ENCODE results near the gene D2HGDH. TPM values are rescaled to one million over a fixed set of nuclear protein-coding genes. Genes with fewer than 3 reads are reported as not detected.
A peak's percentile ranks its signal among the peaks of the same experiment; 100 is the strongest.
"Not testable (repeated sequence)": the region's sequence is repeated elsewhere in the genome, so short reads cannot be mapped to it uniquely, and the experiment has no call there.

Gene D2HGDH
- total and polyA plus RNA-seq, 2 of the 13 experiments (the other 11 are each of a cell fraction or from before 2014, with no cell fraction given), result 19.2 to 20.3 TPM

DNA sequence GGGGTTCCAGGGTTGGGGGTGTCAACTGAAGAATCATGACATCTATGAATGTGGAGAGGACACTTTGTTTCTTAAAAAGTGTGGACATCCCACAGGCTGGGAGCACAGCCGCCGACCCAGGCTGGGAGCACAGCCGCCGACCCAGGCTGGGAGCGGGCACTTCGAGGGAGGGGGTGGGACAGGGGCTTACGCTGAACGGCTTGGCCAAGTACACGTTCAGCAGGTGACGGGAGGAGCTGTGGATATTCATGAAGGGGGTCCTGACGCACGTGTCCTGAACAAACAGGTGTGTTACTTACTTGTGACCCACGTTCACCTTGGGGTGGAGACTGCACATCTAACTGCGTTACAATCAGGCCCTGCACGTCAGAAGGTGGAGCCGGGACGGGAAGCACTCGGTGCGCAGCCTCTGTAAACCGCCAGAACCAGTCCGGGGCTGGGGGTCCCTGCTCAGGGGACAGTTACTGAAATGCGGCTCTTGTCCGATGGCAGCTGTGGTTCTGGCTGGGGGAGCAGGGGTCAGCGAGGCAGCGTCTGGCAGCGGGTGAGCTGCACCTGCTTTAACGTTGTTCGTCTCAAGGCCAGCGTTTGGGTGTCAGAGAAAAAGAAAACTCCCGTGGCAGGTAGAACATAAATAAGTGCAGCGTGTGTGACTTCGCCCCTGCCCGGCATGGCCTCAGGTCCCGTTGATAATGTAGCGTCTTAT is 65.9 kb downstream of the D2HGDH start:
- H3K36me3 ChIP-seq (replicated peaks in 1 of 2; ENCODE audit: control insufficient read depth in 1 of 2, insufficient read depth in 2 of 2, low read length in 2 of 2); H3K27ac ChIP-seq (ENCODE audit: extremely low read length, insufficient read depth, low read length); H4K20me1 ChIP-seq (ENCODE audit: insufficient read depth, low read length); H3K27me3 ChIP-seq (ENCODE audit: control insufficient read depth in 1 of 2, insufficient read depth in 2 of 2, low read length in 2 of 2); FAIRE-seq; ATAC-seq; BruUV-seq (replicated peaks); H3K79me2 ChIP-seq (ENCODE audit: insufficient read depth, low read length); DNase-seq (ENCODE audit: low spot score); CTCF ChIA-PET (ENCODE audit: low intra/inter-chr PET ratio, low total read pairs); in situ Hi-C loops (cut with HindIII; ENCODE audit: extremely low pct_ligation_motif_present, low pct_unique_long_range_greater_than_20kb); H3K9me3 ChIP-seq (ENCODE audit: low read length); H3K9ac ChIP-seq (ENCODE audit: insufficient read depth, low read depth, low read length); H3K4me3 ChIP-seq (replicated peaks in 1 of 3; ENCODE audit: insufficient read depth in 1 of 3, low read depth in 2 of 3, low read length in 3 of 3); H2AFZ ChIP-seq (ENCODE audit: low read length): not testable (repeated sequence)
- intact Hi-C loops (cut with micrococcal nuclease; ENCODE audit: unreplicated experiment), result loop anchor here (5.0 kb wide), 1 partner anchor 973 kb away; no protein-coding TSS in a partner anchor
- 93% methylated on average over 35 of the region's 35 CpGs for WGBS (ENCODE audit: low lambda C conversion rate)
- peak overlapping the region; percentile 69; the same call in 1 of the 2 replicates for H3K4me2 ChIP-seq (ENCODE audit: low read depth, low read length)
- peaks cover 31% of the 10 kb centered on the region for H3K4me1 ChIP-seq (ENCODE audit: insufficient read depth, low read length)
- POLR2A ChIA-PET, result interaction anchor here (1.5 to 2.2 kb wide), 2 partner anchors 29 kb away, joined by 5 to 8 read pairs; no protein-coding TSS in a partner anchor

DNA sequence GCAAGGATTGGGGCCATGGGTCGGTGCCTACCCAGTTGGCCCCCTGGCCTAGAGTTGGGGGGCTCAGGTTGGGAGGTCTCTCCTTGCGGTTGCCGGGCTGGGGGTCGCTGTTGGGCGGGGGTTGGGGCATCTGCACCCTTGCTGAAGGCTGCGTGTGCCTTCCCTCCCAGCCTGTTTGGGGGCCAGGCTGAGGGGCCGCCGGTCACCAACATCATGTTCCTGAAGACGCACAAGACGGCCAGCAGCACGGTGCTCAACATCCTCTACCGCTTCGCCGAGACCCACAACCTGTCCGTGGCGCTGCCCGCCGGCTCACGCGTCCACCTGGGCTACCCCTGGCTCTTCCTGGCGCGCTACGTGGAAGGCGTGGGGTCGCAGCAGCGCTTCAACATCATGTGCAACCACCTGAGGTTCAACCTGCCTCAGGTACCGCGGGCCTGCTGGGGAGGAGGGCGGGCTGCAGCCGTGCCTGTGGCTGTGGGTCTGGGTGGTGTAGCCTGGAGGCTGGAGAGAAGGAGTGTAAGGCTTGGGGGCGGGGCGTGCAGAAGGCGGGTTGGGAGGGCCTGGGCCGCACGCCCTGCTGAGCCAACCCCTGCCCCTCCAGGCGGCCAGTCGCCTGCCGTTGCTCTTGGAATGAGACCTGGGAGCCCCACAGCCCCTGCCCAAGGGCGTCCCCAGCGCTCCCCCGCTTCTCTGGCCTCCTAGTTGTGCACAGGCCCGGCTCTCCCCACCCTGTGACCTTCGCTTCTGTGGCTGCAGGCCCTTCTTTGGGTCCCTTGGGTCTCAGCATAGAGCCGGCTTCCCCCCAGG is 67.4 kb downstream of the D2HGDH start:
- ChIA-PET POLR2A (interaction anchor here (0.6 to 1.5 kb wide), 2 partner anchors 27 to 31 kb away, joined by 3 to 5 read pairs; no protein-coding TSS in a partner anchor), CTCF (ENCODE audit: low intra/inter-chr PET ratio, low total read pairs) (no interaction called here)
- H2AFZ ChIP-seq (ENCODE audit: low read length), result no peak overlapping the region
- WGBS (ENCODE audit: low lambda C conversion rate), result 93% methylated on average over 43 of the region's 44 CpGs
- H4K20me1 ChIP-seq (ENCODE audit: insufficient read depth, low read length), result no peaks in the 10 kb centered on the region
- no peak overlapping the region for H3K4me2 ChIP-seq (ENCODE audit: low read depth, low read length)
- FAIRE-seq, result no peak
- TF ChIP-seq RBFOX2 (IDR thresholded peaks at IDR 0.05; ENCODE audit: low read depth, low read length) (peak; percentile 52), STAG1 (CRISPR knock-in tag; IDR thresholded peaks at IDR 0.05) (no peak), AGO1 (IDR thresholded peaks at IDR 0.05; ENCODE audit: low read depth, low read length, poor library complexity, severe bottlenecking) (peak; percentile 79), HDAC6 (IDR thresholded peaks at IDR 0.05; ENCODE audit: low read depth, low read length) (no peak), ZNF160 (CRISPR knock-in tag; IDR thresholded peaks at IDR 0.05) (no peak), ZBTB38 (CRISPR knock-in tag; IDR thresholded peaks at IDR 0.05) (peak; percentile 55; the same call in 1 of the 2 replicates), NCOA5 (CRISPR knock-in tag; IDR thresholded peaks at IDR 0.05) (no peak), ZNF577 (CRISPR knock-in tag; IDR thresholded peaks at IDR 0.05; ENCODE audit: borderline replicate concordance, low read depth) (no peak), AKAP8 (CRISPR knock-in tag; IDR thresholded peaks at IDR 0.05) (peak; percentile 73; the same call in 1 of the 2 replicates), HOXA3 (CRISPR knock-in tag; IDR thresholded peaks at IDR 0.05) (0 out of 2 replicates have a peak, but pooled peaks have one; percentile 23)
- TF ChIP-seq, protein P1, sequence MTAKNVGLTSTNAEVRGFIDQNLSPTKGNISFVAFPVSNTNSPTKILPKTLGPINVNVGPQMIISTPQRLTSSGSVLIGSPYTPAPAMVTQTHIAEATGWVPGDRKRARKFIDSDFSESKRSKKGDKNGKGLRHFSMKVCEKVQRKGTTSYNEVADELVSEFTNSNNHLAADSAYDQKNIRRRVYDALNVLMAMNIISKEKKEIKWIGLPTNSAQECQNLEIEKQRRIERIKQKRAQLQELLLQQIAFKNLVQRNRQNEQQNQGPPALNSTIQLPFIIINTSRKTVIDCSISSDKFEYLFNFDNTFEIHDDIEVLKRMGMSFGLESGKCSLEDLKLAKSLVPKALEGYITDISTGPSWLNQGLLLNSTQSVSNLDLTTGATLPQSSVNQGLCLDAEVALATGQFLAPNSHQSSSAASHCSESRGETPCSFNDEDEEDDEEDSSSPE (CRISPR knock-in tag; IDR thresholded peaks at IDR 0.05), result no peak
- in situ Hi-C loops (cut with HindIII; ENCODE audit: extremely low pct_ligation_motif_present, low pct_unique_long_range_greater_than_20kb) (no loop called here), intact Hi-C loops (cut with micrococcal nuclease; ENCODE audit: unreplicated experiment) (loop anchor here (5.0 kb wide), 1 partner anchor 975 kb away; no protein-coding TSS in a partner anchor)
- BruUV-seq (replicated peaks), result no TSS peak
- ATAC-seq, result peak; percentile 5; the same call in 2 of the 3 replicates
- no peak overlapping the region; a peak in 1 of 6 replicates for H3K4me3 ChIP-seq (replicated peaks in 1 of 3; ENCODE audit: insufficient read depth in 1 of 3, low read depth in 2 of 3, low read length in 3 of 3)
- no peaks in the 10 kb centered on the region for H3K36me3 ChIP-seq (replicated peaks in 1 of 2; ENCODE audit: control insufficient read depth in 1 of 2, insufficient read depth in 2 of 2, low read length in 2 of 2)
- no peak overlapping the region for H3K27ac ChIP-seq (ENCODE audit: extremely low read length, insufficient read depth, low read length)
- peaks cover 31% of the 10 kb centered on the region for H3K4me1 ChIP-seq (ENCODE audit: insufficient read depth, low read length)
- H3K27me3 ChIP-seq (ENCODE audit: control insufficient read depth in 1 of 2, insufficient read depth in 2 of 2, low read length in 2 of 2), result no peaks in the 10 kb centered on the region
- no peak for DNase-seq (ENCODE audit: low spot score)
- no peak overlapping the region for H3K9ac ChIP-seq (ENCODE audit: insufficient read depth, low read depth, low read length)
- H3K79me2 ChIP-seq (ENCODE audit: insufficient read depth, low read length), result no peaks in the 10 kb centered on the region
- H3K9me3 ChIP-seq (ENCODE audit: low read length), result no peaks in the 10 kb centered on the region

All from HepG2 (cell line).